Stimulated activated CD4-positive, alpha-beta T cell treated with anti-CD3 and anti-CD28 coated beads, Interleukin-1b, Interleukin-23, amount 100 ng/mL, for 4 hours (primary cell): ENCODE results near the gene SNX22.
"Not testable (repeated sequence)": the region's sequence is repeated elsewhere in the genome, so short reads cannot be mapped to it uniquely, and the experiment has no call there.

ENCODE experiments used
- DNase-seq, 2 donors: peaks; one replicate each; pipeline ENCODE4 v3.0.0-alpha.2; 2020; ENCODE audit warnings: low read depth in 2 of 2

Gene SNX22

DNA sequence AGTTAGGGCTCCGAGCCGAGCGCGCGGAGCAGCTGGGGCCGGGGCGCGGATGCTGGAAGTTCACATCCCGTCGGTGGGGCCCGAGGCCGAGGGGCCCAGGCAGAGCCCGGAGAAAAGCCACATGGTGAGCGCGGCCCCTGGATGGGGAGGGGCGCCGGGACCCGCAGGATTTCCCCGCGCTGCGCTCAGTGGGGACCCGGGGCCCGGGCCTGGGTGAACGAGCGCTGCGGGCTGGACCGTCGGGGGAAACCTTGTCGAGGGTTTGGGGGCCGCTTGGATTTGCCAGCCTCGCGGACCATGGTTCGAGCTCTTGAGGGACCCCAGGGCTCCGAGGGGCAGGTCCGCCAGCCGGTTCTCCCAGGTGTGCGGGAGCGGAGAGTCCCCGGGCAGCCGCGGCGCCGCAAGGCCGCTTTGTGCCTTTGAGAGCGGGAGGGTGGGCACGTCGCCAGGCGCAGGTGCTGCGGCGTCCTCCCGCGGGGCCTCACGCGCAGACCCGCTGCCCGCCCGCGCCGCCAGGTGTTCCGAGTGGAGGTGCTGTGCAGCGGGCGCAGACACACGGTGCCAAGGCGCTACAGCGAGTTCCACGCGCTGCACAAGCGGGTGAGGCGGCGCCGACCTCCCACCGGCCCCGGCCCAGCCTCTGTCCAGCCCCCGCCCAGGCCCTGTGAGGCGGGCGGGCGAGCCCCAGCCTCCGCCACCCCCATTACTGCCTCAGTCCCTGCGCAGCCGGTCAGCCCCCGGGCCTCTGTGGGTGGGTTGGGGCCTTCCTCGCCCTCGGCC lies at the start of gene SNX22:
Gene SNX22, plus strand, starts transcription at position 5 of the 780 bp plus-strand sequence. Its CDS starts 45 bp downstream, at position 50.
- no peak for DNase-seq

DNA sequence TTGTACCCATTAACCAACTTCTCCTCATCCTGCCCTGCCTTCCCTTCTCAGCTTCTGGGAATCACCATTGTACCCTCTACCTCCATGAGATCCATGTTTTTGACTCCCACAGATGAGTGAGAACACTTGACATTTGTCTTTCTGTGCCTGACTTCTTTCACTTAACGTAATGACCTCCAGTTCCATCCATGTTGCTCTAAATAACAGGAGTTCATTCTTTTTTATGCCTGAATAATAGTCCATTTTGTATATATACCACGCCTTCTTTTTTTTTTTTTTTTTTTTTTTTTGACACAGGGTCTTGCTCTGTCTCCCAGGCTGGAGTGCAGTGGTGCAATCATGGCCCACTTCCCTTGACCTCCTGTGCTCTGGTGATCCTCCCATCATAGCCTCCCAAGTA lies 49.0 kb upstream of the SNX22 start:
- no peak for DNase-seq

DNA sequence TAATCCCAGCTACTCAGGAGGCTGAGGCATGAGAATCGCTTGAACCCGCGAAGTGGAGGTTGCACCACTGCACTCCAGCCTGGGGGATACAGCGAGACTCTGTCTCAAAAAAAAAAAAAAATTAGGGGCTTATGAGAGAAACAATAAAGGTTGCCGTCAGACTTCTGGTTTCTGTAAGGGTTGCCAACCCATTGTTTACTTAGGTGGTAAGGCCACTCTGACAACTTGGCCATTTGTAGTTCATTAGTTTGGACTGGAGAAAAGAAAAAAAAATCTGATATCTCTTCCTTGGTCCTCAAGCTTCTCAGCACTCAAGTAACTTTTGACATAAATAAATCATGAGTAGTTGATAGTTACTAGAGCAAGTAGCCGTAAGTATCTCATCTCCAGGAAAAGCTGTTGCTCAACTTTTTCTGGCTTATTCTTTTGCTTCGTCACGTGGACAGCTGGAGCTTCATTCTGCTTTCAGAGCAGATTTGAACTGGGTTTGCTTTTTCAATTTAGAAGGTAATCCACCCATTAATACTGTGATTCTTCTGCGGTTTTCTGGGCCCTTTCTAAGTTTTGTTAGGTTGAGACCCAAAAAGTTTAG lies 46.3 kb upstream of the SNX22 start:
- no peak for DNase-seq

DNA sequence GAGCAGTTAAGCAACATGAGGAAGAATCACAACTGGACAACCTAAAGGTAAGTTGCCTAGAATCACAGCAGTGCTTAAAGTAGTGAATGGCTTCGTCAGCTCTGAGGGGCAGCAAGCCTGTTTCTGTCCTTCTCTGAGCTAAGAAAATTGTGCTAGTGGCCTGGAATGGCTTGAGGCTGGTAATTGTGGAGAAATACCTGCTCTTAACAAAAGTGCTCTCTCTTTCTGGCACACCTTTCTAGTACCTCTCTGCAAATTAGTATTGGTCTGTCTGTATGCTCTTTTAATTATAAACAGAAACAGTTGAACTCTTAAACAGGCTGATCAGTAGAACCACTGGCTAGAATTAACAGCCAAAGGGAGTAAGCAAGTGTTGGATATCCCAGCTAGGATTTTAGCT lies 44.2 kb upstream of the SNX22 start:
- DNase-seq, result no peak

DNA sequence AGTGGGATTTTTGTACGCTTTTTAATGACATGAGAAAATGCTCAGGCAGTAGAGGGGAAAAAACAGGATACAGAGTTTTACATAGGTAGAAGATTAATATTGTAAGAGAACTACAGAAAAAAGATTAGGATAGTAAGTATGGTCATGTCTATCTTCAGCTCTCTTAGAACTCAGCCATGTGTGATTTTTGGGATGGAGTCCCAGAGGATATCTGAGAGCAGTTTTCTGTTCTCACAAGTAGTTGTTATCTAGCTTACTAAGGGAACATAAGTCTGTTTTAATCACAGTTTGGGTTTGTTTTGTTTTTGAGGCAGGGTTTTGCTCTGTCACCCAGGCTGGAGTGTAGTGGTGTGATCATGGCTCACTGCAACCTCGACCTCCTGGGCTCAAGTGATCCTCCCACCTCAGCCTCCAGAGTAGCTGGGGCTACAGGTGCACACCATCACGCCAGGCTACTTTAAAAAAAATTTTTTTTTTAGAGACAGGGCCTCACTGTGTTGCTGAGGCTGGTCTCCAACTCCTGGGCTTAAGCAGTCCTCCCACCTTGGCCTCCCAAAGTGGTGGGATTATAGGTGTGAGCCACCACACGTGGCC lies 41.3 kb upstream of the SNX22 start:
- not testable (repeated sequence) for DNase-seq

DNA sequence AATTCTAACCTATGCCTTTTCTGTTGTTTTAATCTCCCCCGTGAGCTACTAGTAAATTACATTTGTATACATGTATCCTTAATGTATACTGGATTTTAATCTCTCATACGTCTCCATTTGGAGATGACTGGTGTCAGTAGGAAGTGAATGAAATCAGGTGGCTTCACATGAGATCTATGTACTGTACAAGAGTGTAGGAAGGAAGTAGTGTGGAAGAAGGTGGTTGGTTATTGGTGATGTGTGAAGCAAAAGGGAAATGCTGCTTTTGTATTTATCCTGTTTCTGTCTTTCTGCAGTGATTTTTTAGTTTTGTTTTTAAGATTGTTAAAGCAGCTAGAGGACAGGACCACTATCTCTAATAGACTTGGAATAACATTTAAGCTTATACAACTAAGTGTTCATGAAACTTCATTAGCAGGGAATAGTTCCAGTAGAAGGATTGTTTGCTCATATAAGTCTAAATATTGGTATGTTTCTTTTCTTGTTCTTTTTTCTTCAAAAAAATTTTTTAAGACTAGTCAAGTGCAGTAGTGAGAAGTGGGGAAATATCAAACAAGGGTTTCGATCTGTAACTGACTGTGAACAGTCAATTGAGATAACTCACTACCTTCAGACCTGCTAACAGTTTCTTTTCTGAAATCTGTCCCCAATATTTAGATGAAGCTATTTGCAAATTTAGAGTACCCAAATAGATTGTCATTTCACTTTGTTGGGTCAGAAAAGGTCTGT lies 40.4 kb upstream of the SNX22 start:
- DNase-seq, result no peak

DNA sequence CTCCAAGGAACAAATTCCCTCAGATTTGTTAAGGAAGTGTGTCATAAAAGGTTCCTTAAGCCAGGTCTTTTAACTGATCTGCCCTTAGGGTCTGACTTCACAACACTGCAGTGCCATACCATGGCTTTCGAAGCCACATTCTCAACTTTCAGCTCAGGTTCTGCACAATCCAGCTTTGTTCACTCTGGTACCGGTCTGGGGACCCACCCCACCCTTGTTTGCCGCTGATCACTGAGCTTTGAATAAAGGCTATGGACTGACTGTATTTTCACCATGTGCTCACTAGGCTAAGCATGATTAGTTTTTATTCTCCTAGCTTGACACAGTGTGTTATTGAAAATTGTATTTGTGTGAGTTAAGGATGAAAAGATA lies 39.9 kb upstream of the SNX22 start:
- no peak for DNase-seq

DNA sequence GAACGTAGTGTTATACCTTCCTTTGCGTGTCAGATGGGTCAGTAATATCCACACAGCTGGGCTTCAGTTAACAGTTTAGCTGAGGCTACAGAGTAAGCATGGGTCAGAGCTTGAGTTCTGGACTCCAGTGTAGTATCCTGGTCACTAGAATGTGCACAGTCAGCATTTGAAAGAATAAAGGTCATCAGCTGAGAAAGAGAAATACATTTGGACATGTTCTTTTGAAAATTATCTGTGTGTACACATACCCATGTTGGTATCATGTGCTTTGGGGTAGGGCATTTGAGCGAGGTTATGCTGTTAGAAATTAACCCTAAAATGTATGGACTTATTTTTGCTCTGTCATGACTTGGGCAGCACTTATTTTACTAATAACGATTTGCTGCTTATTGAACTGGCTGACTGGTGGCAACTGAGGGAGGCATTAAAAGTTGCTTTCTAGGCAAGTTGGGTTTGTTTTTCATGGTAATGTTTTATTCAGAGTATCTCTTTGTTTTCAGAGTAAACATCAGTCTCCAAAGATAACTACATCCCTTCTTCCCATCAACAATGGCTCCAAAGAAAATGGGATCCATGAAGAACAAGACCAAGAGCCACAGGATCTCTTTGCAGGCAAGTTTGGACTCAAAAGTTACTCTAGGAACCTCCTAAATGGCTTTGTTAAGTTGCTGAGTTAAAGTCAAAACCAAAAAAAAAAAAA lies 39.3 kb upstream of the SNX22 start:
- DNase-seq, result no peak

DNA sequence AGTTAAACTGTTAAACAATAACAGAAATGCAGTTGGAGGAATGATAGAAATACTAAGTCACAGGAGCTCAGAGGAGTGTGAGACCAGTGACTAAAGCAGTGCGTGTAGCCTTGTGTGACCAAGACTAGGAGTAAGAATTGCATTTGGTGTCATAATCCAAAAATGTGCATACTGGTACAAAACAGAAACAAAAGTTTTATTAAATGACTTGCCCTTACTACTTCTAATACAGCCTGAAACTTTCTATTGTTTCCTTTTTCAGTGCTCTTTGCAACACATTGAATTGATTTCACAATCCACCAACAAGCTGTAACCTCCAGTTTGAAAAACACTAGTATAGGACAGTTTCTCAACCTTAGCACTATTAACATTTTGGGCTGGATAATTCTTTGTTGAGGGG lies 38.6 kb upstream of the SNX22 start:
- DNase-seq, result no peak

DNA sequence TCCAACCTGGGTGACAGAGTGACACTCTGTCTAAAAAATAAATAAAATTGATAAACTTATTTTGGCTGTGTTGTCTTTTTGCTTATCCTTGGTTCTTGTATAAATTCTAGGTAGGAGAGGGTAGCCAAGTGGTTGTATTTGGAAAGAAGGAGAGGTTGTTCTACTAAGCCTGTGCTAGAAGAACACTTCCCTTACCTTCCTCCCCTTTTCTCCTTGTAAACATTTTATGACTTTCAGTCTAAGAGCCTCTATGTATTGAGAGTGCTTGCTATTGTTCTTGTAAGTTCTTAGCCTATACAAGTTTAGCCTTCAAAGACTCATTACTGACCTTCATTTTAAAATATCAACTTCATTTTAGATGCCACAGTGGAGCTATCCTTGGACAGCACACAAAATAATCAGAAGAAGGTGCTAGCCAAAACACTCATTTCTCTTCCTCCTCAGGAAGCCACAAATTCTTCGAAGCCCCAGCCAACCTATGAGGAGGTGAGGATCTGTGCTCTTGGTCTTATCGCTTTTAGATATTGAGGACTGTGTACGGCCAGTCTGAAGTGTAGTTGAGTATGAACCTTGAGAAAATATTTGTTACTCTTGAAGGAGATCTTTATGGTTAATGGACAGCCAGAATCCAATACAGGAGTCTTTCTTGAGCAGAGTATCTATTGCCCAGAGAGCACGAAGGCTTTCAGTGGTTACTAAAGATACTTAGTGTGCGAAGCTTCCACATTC lies 33.6 kb upstream of the SNX22 start:
- DNase-seq, result no peak

DNA sequence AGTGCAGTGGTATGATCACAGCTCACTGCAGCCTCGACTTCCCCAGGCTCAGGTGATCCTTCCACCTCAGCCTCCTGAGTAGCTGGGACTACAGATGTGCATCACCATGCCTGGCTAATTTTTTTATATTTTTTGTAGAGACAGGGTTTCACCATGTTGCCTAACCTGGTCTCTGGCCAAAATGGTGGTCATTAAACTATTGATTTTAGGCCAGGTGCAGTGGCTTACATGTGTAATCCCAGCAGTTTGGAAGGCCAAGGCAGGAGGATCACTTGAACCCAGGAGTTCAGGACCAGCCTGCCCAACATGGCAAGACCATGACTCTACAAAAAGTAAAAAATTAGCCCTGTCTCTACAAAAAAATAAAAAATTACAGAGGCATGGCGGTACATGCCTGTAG lies 31.2 kb upstream of the SNX22 start:
- not testable (repeated sequence) for DNase-seq

DNA sequence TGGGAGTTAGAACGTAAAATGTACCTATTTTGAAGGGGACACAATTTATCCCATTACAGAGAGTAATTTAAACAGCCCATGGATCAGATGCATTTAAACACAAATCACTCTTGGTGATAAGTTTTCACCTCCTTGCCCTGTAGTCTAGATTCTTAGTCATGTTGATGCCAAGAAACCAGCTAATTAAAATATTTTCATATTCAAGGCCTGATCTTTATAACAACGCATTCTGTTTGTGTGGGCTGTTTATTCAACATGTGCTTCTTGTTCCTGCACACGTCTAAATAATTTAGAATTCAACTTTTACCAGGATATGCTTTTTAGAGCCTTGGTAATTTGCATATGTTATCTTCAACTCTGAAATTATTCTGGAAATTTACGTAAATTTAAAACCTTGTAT lies 29.9 kb upstream of the SNX22 start:
- no peak for DNase-seq

DNA sequence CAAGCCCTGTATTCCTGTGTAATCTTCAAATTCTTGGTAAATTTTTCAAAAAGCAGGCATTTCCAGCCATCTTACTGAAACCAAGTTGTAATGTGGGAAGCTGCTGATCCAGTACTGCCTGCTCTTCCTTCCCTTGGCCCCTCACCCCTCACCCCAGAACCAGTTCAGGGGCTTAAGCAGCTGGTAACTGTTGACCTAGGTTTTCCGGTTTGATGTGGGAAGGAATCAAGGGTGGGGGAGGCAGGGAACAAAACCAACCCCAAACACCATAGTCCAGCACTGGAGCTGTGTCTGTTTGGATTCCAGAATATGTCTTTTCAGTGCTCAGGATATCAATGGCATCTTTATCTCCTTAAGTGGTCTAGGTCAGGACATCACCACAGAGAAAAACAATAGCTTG lies 29.1 kb upstream of the SNX22 start:
- no peak for DNase-seq

DNA sequence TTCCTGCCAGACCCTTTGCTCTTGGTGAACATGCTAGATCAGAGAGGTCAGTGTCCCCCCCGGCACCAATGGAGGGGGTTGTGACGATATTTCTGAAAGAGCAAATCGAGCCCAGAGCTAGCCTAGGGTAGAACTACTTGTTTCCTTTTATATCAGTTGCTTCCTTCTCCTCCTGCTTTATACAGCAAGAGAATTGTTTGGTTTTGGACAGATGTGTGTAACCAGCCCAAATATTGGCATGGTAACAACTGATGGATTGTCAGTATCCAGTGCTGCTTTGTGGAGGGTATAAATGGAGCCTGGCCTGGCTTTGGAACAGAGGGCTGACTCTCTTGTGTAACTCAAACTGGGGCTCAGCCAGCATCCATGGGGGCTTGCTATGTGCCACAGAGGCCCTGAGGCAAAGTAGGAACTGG lies 28.6 kb upstream of the SNX22 start:
- no peak for DNase-seq

DNA sequence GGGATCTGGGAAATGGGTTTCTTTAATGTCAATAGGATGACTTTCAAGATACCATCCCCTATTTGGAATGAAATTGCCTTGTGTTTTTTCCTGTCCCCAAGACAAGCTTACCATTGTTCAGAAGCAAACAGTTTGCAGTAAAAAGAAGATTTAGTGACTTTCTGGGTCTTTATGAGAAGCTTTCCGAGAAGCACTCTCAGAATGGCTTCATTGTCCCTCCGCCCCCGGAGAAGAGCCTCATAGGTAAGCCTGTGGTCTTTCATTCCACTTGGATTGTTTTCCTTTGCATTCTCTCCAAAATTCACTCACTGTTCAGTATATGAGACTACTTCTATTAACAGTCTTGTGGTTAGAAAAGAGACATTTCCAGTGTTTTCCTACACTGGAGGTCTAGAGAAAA lies 25.6 kb upstream of the SNX22 start:
- DNase-seq, result no peak

DNA sequence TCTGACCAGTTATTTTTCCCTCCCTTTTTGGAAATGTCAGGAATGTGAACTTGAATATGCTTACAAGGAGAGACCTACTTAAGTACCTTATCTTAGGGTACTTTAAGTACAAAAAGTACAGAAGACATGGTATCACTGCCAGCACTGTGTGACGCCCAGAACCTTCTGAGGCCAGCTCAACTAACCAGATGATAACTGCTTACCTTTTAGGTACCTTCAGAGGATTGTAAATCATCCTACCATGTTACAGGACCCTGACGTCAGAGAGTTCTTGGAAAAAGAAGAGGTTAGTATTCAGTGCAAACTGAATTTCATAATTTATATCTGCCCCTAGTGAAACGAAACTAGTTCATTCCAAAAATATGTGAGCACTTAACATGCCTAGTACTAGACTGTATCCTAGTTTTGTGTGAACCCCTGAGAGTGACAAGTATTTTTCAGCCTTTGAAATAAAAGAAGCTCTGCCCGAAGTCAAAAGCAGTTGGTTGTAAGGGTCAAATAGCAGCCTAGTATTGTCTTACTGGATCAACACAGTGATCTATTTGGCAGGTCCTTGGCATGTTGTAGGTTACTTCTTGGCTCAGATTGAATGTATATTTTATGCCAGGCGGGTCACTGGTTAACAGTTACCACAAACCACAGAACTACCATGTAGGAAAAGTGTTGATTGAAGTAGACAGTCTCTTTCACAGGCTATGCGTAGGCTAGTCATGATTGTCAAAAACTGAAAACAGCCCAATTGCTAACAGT lies 23.8 kb upstream of the SNX22 start:
- DNase-seq, result no peak

DNA sequence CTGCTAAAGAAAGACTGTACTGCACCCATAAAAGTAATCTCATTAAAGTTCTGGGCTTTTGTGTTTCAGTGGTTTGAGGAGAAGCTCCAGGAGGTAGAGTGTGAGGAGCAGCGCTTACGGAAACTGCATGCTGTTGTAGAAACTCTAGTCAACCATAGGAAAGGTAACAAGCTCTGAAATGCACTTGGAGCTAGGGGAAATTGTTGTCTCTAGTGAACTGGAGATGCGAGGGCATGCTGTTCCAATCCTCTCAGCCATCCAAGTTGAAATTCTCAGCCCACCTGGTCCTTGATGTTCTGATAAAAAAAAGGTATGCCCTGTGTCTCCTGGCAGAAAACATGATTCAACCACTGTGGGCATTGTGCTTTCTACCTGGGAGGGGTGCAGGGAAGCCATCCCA lies 21.4 kb upstream of the SNX22 start:
- no peak for DNase-seq

DNA sequence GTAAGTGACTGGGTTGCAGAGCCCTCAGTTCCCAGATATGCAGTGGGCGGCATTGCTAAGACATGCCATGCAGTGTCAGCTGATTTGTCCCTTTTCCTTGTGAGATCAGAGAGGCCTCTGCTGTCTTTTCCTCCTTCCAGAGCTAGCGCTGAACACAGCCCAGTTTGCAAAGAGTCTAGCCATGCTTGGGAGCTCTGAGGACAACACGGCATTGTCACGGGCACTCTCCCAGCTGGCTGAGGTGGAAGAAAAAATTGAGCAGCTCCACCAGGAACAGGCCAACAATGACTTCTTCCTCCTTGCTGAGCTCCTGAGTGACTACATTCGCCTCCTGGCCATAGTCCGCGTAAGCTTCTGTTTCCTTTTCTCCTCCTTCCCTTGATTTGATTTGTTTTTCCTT lies 20.0 kb upstream of the SNX22 start:
- DNase-seq, result no peak

DNA sequence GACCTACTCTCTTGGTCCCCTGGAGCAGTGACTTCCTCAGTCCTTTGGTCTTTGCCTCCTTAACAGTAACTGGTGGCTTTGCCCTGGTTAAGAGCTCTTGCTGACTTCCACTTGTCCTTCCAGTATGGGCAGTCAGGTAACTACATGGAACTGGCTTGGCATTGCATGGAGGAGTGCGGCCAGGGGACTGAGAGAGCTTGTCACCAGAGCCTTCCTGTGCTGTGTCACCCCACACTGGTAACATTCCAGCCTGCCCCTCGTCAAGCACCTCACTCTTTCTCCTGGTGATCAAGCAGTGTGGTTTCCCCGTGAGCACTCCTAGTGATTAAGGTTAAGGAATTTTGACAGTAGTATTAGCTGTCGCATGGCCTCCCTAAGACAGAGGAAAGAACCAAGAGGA lies 19.3 kb upstream of the SNX22 start:
- DNase-seq, result no peak

DNA sequence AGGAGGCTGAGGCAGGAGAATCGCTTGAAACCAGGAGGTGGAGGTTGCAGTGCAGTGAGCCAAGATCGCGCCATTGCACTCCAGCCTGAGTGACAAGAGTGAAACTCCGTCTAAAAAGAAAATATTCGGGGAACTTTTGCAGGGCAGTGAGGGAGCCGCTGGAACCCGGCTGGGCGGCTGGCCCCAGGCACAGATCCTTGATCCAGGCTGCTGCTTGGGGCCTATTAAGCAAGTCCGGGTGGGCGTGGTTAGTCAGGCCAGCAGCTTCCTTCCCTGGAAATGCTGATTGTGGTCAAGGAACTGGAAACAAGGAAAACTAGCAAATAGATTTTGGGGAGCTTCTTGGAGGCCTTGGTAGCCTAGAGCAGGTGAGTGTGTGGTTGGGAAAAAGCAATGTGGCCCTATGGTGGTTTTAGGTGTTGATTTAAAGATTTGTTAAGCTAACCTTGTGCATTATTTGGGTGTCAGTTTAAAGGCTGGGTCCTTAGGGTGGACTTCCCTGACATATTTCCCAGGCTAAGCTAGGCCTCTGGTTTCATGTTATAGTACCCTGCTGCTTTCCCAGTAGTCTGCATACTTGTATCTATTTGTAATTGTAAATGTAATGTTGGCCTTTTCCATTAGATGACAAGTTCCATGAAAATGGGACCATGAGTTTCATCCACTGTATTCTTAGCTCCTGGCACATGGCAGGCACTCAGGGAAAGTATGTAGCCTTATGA lies 17.7 kb upstream of the SNX22 start:
- DNase-seq, result no peak
